HG03097 (cell line): ENCODE results near the gene DCAF7.

ENCODE experiments used
- ATAC-seq: cut with Tn5 transposase; IDR thresholded peaks from one replicate; pipeline ENCODE4 v1.9.1; 2021; ENCODE audit not compliant: unreplicated experiment, low FRiP score

The DCAF7 gene

DNA sequence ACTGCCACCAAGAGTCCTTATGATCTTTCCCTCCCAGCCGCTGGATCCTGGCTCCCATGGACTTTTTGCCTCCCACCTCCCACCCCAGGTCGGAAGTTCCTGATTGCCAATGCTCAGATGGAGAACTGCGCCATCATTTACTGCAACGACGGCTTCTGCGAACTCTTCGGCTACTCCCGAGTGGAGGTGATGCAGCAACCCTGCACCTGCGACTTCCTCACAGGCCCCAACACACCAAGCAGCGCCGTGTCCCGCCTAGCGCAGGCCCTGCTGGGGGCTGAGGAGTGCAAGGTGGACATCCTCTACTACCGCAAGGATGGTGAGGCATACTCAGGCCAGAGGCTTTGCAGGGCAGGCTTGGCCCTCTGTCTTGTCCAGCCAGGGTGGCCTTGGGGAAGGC lies 26.2 kb upstream of the DCAF7 start:
- no peak for ATAC-seq

- no peak for ATAC-seq
Observed at GRCh38 chr17:63525190-63525946, 24.9 kb upstream of the DCAF7 start.

GRCh38 chr17:63526861-63527260 lies 23.4 kb upstream of the DCAF7 start:
- no peak for ATAC-seq

DNA sequence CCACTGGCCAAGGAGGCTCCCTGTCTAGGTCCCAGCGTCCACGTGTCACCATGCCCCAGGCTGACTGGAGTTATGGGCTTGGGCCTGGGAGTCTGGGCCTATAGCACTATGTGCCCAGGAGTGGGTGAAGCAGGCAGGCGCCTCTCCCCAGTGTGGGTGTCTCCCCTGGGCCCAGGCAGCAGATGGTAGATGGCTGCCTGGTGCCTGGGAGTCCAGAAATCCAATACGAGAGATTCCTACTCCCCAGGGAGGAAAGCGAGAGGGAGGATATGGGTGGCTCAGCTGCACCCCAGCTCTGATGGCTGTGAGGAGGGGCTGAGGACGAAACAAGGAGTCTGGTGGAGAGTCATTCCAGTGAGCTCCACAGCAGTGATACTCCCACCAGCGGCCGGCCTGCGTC lies 22.1 kb upstream of the DCAF7 start:
- ATAC-seq = no peak

- no peak for ATAC-seq
Observed at GRCh38 chr17:63529711-63530556, 20.3 kb upstream of the DCAF7 start.

GRCh38 chr17:63530557-63531021 lies 19.7 kb upstream of the DCAF7 start:
- ATAC-seq = no peak

DNA sequence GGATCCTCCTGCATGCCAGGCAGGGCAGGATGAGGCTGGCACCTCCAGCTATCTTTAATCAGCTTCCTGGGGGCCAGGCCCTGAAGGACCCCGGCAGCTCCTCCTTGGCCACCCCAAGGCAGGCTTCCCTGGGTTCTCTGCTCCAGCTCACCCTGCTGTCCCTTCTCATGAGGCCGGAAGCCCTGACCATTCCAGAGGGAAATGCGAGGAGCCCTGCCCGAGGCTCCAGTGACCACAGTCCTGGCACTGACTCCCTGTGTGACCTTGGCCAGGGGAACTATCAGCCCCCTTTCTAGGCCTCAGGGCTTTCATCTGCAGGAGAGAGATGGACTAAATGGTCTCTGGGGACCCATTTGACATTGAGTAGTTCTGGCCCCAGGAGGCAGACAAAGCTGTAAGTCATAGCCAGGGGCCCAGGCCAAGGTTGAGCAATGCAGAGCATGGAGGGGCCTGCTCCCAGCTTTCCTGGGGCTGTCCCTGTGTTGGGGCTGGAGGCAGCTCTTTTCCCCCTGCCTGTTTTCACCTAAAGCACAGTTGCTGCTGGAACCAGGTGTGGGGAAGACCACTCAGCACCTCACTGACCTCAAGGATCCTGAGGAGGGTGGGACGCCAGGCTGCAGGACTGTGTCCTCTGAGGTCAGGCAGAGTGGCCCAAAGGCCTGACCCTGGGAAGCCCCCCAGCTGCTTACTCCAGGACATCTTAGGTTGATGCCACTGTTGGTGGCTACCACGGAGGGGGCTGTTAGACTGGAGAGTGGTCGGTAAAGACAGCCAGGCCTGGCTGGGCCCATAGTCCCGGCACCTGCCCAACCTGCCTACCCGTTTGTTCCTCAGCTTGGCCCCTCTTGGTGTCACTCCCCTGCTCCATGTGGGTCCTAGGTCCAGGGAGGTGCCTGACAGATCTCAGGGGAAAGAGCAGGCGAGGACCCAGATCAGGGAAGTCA lies 19.0 kb upstream of the DCAF7 start:
- no peak for ATAC-seq

- ATAC-seq = no peak
Observed at GRCh38 chr17:63533433-63534077, 16.7 kb upstream of the DCAF7 start.

GRCh38 chr17:63534078-63534570 lies 16.2 kb upstream of the DCAF7 start:
- ATAC-seq = no peak

DNA sequence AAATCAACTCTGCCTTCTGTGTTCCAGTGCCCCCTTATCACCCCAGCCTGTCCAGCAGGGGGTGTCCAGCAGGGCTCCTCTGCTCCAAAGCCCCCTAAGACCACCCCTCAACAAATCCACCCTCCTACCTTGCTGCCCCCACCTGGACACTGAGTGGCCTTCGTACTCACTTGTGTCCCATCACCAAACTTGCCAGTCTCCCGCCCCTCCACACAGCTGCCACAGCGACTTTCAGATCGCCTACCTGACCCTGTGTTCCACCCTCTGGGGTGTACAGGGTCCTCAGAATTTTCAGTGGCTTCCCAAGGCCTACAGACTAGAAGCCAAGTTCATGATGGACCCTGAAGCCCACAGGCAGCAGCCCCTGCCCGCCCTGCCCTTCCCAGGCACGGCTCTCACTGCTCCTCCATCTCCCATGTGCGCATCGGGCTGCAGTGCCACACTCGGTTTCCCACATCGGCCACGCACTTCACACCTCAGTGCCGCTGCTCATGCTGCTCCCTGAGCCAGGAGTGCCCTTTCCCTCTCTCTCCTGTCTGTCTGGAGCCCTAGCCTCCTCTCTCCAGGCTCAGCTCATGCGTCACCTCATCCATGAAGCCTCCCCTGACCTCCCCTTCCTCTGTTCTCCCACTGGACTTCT lies 15.3 kb upstream of the DCAF7 start:
- no peak for ATAC-seq

- ATAC-seq = no peak
Observed at GRCh38 chr17:63535640-63536039, 14.6 kb upstream of the DCAF7 start.

DNA sequence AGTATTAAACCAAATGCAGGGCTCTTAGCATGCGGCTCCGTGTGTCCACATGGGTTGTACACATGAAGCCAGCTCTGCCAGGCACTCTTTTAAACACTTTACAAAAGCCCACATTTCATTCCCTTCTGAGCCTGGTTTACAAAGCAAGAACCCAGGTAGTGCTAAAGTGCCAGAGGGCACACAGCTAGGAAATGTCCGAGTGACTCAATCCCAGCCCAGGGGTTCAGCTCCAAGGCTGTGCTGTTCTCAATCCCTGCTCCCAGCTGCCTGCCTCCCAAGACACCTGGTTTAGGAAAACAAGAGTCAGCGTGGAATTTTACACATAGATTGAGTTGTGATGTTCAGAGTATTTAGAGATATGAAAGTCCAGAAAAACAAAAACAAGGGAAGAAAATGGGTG lies 13.3 kb upstream of the DCAF7 start:
- no peak for ATAC-seq

DNA sequence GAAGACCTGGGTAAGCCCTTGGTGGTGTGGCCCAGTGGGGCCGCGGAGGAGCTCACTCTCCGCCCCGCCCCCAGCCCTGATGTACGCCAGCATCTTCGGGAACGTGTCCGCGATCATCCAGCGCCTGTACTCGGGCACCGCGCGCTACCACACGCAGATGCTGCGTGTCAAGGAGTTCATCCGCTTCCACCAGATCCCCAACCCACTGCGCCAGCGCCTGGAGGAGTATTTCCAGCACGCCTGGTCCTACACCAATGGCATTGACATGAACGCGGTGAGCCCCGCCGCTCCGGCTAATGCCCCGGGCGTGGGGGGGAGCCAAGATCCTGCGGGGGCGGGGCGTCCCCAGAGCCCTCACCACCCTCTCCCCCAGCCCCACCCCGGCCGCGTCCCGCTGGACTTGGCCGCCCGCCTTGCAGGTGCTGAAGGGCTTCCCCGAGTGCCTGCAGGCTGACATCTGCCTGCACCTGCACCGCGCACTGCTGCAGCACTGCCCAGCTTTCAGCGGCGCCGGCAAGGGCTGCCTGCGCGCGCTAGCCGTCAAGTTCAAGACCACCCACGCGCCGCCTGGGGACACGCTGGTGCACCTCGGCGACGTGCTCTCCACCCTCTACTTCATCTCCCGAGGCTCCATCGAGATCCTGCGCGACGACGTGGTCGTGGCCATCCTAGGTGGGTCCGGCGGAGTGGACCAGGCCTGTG lies 12.1 kb upstream of the DCAF7 start:
- no peak for ATAC-seq

DNA sequence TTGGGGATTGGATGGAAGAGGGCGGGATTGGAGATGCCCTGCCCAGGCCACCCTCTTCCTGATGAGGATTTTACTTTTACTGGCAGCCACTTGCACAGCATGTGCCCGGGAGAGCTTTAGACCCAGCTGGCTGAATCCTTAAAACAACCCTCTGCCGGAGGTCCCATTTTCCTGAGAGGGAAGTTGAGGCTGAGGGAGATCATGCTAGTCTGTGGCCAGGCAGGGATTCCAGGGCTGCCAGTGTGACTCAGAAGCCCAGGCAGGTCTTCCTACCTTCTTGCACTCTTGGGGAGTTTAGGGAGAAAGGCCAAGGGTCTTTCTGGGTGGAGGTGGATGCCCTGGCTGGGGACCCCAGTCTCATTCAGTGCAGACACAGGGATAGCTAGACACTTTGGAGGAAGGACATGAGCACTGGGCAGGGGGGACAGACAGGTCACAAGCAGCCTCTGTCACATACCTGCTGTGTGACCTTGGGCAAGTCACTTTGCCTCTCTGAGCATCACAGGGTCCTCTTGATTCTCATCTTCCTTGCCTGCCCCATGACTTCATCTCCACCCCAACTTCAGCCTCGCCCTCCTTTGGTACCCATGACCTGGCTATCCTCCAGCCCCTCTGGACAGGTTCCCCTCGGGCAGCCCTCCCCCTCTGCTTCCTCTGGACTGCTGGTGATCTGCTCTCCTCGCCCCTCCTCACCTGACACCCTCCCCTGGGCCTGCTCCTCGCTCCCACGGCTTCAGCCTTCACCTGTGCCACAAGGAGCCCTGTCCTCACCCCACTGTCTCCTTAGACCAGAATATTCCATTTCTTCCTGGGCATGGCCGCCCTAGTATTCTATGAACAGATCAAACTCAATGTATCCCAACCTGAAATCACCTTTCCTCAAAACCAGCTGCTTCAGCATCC lies 11.3 kb upstream of the DCAF7 start:
- no peak for ATAC-seq

GRCh38 chr17:63540590-63540989 lies 9.7 kb upstream of the DCAF7 start:
- ATAC-seq = no peak

- no peak for ATAC-seq
Observed at GRCh38 chr17:63542218-63542545, 8.1 kb upstream of the DCAF7 start.

GRCh38 chr17:63542942-63543821 lies 7.1 kb upstream of the DCAF7 start:
- ATAC-seq = no peak
